Panc1 (cell line): ENCODE data around the gene ADAMTS6. TPM values are rescaled to one million over a fixed set of nuclear protein-coding genes. Genes with fewer than 3 reads are reported as not detected.

ENCODE experiments used
- ATAC-seq: fragments of 200-7000 bp; cut with Tn5 transposase; 2 replicates; pipeline ENCODE4 v1.9.1; 2020; ENCODE audit warnings: mild to moderate bottlenecking, moderate library complexity
- BruUV-seq: library from RNA; stranded (reverse); fragments of 400-500 nt; replicated peaks from 2 replicates; lab custom pipeline; 2021; lab: Mats Ljungman, UMichigan
- CTCF ChIA-PET: fragments of 300-600 bp; sonication (Branson Sonifier 250); formaldehyde crosslinking; loops from one replicate; lab custom pipeline; 2022; ENCODE audit warnings: antibody characterized with exemption; lab: Charles Lee
- POLR2A ChIA-PET: fragments of 300-600 bp; sonication (Branson Sonifier 250); formaldehyde crosslinking; loops from one replicate; lab custom pipeline; 2022; ENCODE audit warnings: antibody characterized with exemption; lab: Charles Lee
- DNase-seq: peaks from one replicate; pipeline ENCODE4 v3.0.0-alpha.2; 2010; ENCODE audit warnings: low read depth, low spot score
- H3K27ac ChIP-seq: 2 replicates; pipeline ENCODE4 v1.5.1; 2011; ENCODE audit warnings: mild to moderate bottlenecking, low read length, inconsistent platforms
- H3K27me3 ChIP-seq: fragments of 200-500 bp; sonication (Bioruptor generic); 2 replicates; pipeline ENCODE4 v1.6.0; 2014; ENCODE audit warnings: low read length, inconsistent platforms; ENCODE audit not compliant: control insufficient read depth, insufficient read depth
- H3K36me3 ChIP-seq: fragments of 200-500 bp; sonication (Bioruptor generic); 2 replicates; pipeline ENCODE4 v1.5.1; 2014; ENCODE audit warnings: inconsistent platforms, mild to moderate bottlenecking, low read length, moderate library complexity; ENCODE audit not compliant: control insufficient read depth, insufficient read depth
- H3K4me1 ChIP-seq: 2 replicates; pipeline ENCODE4 v1.5.1; 2011; ENCODE audit warnings: inconsistent platforms, mild to moderate bottlenecking, low read length, moderate library complexity; ENCODE audit not compliant: control insufficient read depth, insufficient read depth
- H3K4me3 ChIP-seq, 2 experiments: 2 replicates each; pipeline ENCODE4 v1.5.1; 2011 to 2012; ENCODE audit warnings: low read depth in 2 of 2, low read length in 2 of 2, mild to moderate bottlenecking in 2 of 2, inconsistent platforms in 1 of 2, moderate library complexity in 1 of 2
- H3K9me3 ChIP-seq: fragments of 200-500 bp; sonication (Bioruptor generic); 2 replicates; pipeline ENCODE4 v1.5.1; 2014; ENCODE audit warnings: low read depth, mild to moderate bottlenecking, inconsistent platforms, low read length, moderate library complexity; ENCODE audit not compliant: control insufficient read depth, insufficient read depth
- CTCF ChIP-seq: fragments of 450-650 bp; IDR thresholded peaks from 2 replicates; pipeline ENCODE4 v1.5.1; 2017; ENCODE audit warnings: mild to moderate bottlenecking
- POLR2AphosphoS5 ChIP-seq: IDR thresholded peaks from 2 replicates; pipeline ENCODE4 v1.6.1; 2012; ENCODE audit warnings: mild to moderate bottlenecking, low read depth, low read length, moderate library complexity
- REST ChIP-seq, 2 experiments: IDR thresholded peaks; 2 replicates each; pipeline ENCODE4 v1.6.1; 2011 to 2012; ENCODE audit warnings: low read depth in 2 of 2, control low read depth in 1 of 2, low read length in 1 of 2, mild to moderate bottlenecking in 1 of 2, moderate library complexity in 1 of 2; ENCODE audit not compliant: insufficient read depth in 1 of 2
- SIN3A ChIP-seq: IDR thresholded peaks from 2 replicates; pipeline ENCODE4 v1.6.1; 2012; ENCODE audit warnings: low read depth, mild to moderate bottlenecking, low read length, moderate library complexity, borderline replicate concordance; ENCODE audit not compliant: insufficient read depth
- TCF7L2 ChIP-seq: IDR thresholded peaks from 2 replicates; pipeline ENCODE4 v1.6.1; 2011; ENCODE audit warnings: mild to moderate bottlenecking, low read depth, low read length, inconsistent platforms
- in situ Hi-C: cut with HindIII; loops from 2 replicates; pipeline ENCODE4 v1.10.0; 2016; ENCODE audit warnings: low sequenced_read_pairs, low pct_unique_long_range_greater_than_20kb
- intact Hi-C: fragments of 100-400 bp; cut with micrococcal nuclease; formaldehyde crosslinking; loops from one replicate; pipeline ENCODE4 v1.10.0; 2022; ENCODE audit not compliant: unreplicated experiment
- total RNA-seq: library from RNA; stranded (reverse); gene quantifications from one replicate; pipeline ENCODE4 v1.2.1, GENCODE V29; 2021; ENCODE audit not compliant: unreplicated experiment

Gene ADAMTS6
- total RNA-seq, 1 experiment from 2014 or later: 0.64 TPM

- Histone ChIP-seq H3K4me3 (no peak overlapping the region), H3K27ac (no peak overlapping the region), H3K36me3 (no peaks in the 10 kb centered on the region), H3K9me3 (no peaks in the 10 kb centered on the region), H3K4me1 (no peaks in the 10 kb centered on the region), H3K27me3 (no peaks in the 10 kb centered on the region)
- ChIA-PET POLR2A (no interaction called here), CTCF (no interaction called here)
- TF ChIP-seq POLR2AphosphoS5 (no peak), REST (IDR thresholded peaks at IDR 0.05; ENCODE audit: insufficient read depth in 1 of 2, low read depth in 2 of 2, low read length in 1 of 2) (no peak), CTCF (no peak), SIN3A (no peak), TCF7L2 (no peak)
- in situ Hi-C loops: no loop called here
- DNase-seq (no peak), ATAC-seq (no peak)
- intact Hi-C loops: no loop called here
- BruUV-seq: no TSS peak
Measured at GRCh38 chr5:65411356-65411755, 70.4 kb downstream of the ADAMTS6 start.

- in situ Hi-C loops: no loop called here
- CTCF ChIA-PET: no interaction called here
- no peak for TF ChIP-seq POLR2AphosphoS5
- TF ChIP-seq CTCF: no peak
- POLR2A ChIA-PET: no interaction called here
- ATAC-seq (no peak), DNase-seq (no peak)
- intact Hi-C loops: no loop called here
- Histone ChIP-seq H3K9me3 (no peaks in the 10 kb centered on the region), H3K36me3 (no peaks in the 10 kb centered on the region), H3K27me3 (peaks cover 3% of the 10 kb centered on the region; the same call in 1 of the 2 replicates), H3K4me1 (no peaks in the 10 kb centered on the region), H3K27ac (no peak overlapping the region), H3K4me3 (no peak overlapping the region)
- BruUV-seq: no TSS peak
Measured at GRCh38 chr5:65395526-65396155, 86.1 kb downstream of the ADAMTS6 start.
